GM18505 (cell line): ENCODE data around the gene UNC50.
"Not testable (repeated sequence)": the region's sequence is repeated elsewhere in the genome, so short reads cannot be mapped to it uniquely, and the experiment has no call there.

Experiments
- ATAC-seq: cut with Tn5 transposase; IDR thresholded peaks from one replicate; pipeline ENCODE4 v1.9.1; 2021; ENCODE audit not compliant: unreplicated experiment
- POLR2A ChIP-seq: IDR thresholded peaks from 4 replicates; pipeline ENCODE4 v1.6.1; 2011; ENCODE audit warnings: borderline replicate concordance; ENCODE audit not compliant: insufficient read depth, insufficient read length; ENCODE audit errors: extremely low read depth

Gene UNC50

GRCh38 chr2:98649135-98649991 is 41.0 kb downstream of the UNC50 start:
- ATAC-seq: peak; percentile 74
- TF ChIP-seq POLR2A: no peak

GRCh38 chr2:98649992-98650375 is 41.6 kb downstream of the UNC50 start:
- no peak for ATAC-seq

GRCh38 chr2:98650998-98651397 is 42.6 kb downstream of the UNC50 start:
- ATAC-seq: no peak
- TF ChIP-seq POLR2A: no peak

More at GRCh38 chr2:98649992-98650375, 41.6 kb downstream of the UNC50 start:
- TF ChIP-seq POLR2A: no peak

- no peak for ATAC-seq
- no peak for TF ChIP-seq POLR2A
Observed at GRCh38 chr2:98654699-98655495, 46.5 kb downstream of the UNC50 start.

GRCh38 chr2:98656800-98657199 is 48.4 kb downstream of the UNC50 start:
- no peak for TF ChIP-seq POLR2A
- no peak for ATAC-seq

- ATAC-seq: no peak
- no peak for TF ChIP-seq POLR2A
Observed at GRCh38 chr2:98658816-98659490, 50.6 kb downstream of the UNC50 start.

GRCh38 chr2:98659491-98659840 is 51.1 kb downstream of the UNC50 start:
- ATAC-seq: not testable (repeated sequence)

- ATAC-seq: no peak
- TF ChIP-seq POLR2A: no peak
Observed at GRCh38 chr2:98663511-98664090, 55.2 kb downstream of the UNC50 start.

- TF ChIP-seq POLR2A: no peak
- ATAC-seq: no peak
Observed at GRCh38 chr2:98664323-98664722, 55.9 kb downstream of the UNC50 start.

- TF ChIP-seq POLR2A: no peak
- ATAC-seq: no peak
Observed at GRCh38 chr2:98665677-98666076, 57.3 kb downstream of the UNC50 start.
